Activated CD4-positive, alpha-beta memory T cell treated with anti-CD3 and anti-CD28 coated beads for 36 hours (primary cell): Measurements from ENCODE around the gene GRID1. TPM values are rescaled to one million over a fixed set of nuclear protein-coding genes. Genes with fewer than 3 reads are reported as not detected.

ENCODE experiments used
- CTCF ChIA-PET: fragments of 350-600 bp; sonication (Branson Sonifier 250); formaldehyde crosslinking; loops from one replicate; lab custom pipeline; 2021; ENCODE audit warnings: antibody characterized with exemption, inconsistent platforms; lab: Charles Lee
- POLR2A ChIA-PET: fragments of 350-600 bp; sonication (Branson Sonifier 250); formaldehyde crosslinking; loops from one replicate; lab custom pipeline; 2021; ENCODE audit warnings: antibody characterized with exemption; lab: Charles Lee
- DNase-seq: peaks from one replicate; pipeline ENCODE4 v3.0.0-alpha.2; 2020
- H3K27ac Mint-ChIP-seq: one replicate; pipeline ENCODE4 v1.8.0; 2021; ENCODE audit warnings: mixed read lengths
- H3K27me3 Mint-ChIP-seq: one replicate; pipeline ENCODE4 v1.8.0; 2021; ENCODE audit warnings: mixed read lengths
- H3K36me3 Mint-ChIP-seq: one replicate; pipeline ENCODE4 v1.8.0; 2021; ENCODE audit warnings: mixed read lengths
- H3K4me1 Mint-ChIP-seq: one replicate; pipeline ENCODE4 v1.8.0; 2021; ENCODE audit warnings: low read depth, mixed read lengths
- H3K4me3 Mint-ChIP-seq: one replicate; pipeline ENCODE4 v1.8.0; 2021; ENCODE audit warnings: mild to moderate bottlenecking, mixed read lengths
- H3K9me3 Mint-ChIP-seq: one replicate; pipeline ENCODE4 v1.8.0; 2021; ENCODE audit warnings: mixed read lengths
- intact Hi-C: fragments of 100-400 bp; cut with micrococcal nuclease; formaldehyde crosslinking; loops from one replicate; pipeline ENCODE4 v1.15.1; 2023
- total RNA-seq, 2 experiments: library from RNA; stranded (reverse); gene quantifications; one replicate each; pipeline ENCODE4 v1.2.3, GENCODE V29; 2021

Gene GRID1
- total RNA-seq, 2 experiments from 2014 or later, result not detected

- H3K27me3 Mint-ChIP-seq, result no peaks in the 10 kb centered on the region
- intact Hi-C loops, result no loop called here
- no peaks in the 10 kb centered on the region for H3K4me1 Mint-ChIP-seq
- DNase-seq, result no peak
- no peak overlapping the region for H3K4me3 Mint-ChIP-seq
- no peak overlapping the region for H3K27ac Mint-ChIP-seq
- no peaks in the 10 kb centered on the region for H3K9me3 Mint-ChIP-seq
- ChIA-PET POLR2A (no interaction called here), CTCF (no interaction called here)
- H3K36me3 Mint-ChIP-seq, result no peaks in the 10 kb centered on the region
Observed at GRCh38 chr10:85643845-85644525, 722.6 kb downstream of the GRID1 start.

DNA sequence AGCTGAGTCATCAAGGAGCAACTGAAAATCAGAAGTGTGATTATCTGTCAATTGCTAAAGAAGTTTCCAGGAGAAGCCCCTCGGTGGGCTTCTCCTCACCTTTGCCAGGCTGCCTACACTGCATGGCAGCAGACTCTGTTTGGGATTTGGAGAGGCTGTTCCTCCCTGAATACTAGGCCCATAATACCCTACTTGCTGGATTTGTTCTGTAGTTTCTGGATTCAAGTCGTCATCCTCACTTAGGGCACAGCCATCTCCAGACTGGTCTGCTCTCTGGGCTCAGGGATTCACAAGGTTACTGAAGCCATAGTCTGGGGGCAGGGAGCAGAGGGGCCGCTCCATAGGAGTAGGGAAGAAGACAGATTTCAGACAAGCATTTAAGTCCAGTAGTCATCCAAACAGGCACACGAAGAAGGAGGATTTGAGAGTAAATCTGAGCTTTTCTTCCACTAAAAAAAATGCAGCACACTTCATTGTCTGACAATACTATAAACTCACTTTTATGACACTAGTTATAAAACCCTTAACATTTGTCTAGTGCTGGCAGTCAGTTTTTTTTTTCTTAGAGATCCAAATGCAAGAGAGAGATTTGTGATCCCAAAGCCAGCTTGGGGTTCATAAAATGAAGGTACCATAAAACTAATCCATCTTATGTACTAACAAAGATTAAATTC is 723.3 kb downstream of the GRID1 start:
- POLR2A ChIA-PET, result no interaction called here
- no peak for DNase-seq
- Mint-ChIP-seq H3K9me3 (no peaks in the 10 kb centered on the region), H3K4me3 (no peak overlapping the region), H3K36me3 (no peaks in the 10 kb centered on the region), H3K4me1 (no peaks in the 10 kb centered on the region), H3K27me3 (no peaks in the 10 kb centered on the region), H3K27ac (no peak overlapping the region)
- intact Hi-C loops, result no loop called here
- CTCF ChIA-PET, result no interaction called here

DNA sequence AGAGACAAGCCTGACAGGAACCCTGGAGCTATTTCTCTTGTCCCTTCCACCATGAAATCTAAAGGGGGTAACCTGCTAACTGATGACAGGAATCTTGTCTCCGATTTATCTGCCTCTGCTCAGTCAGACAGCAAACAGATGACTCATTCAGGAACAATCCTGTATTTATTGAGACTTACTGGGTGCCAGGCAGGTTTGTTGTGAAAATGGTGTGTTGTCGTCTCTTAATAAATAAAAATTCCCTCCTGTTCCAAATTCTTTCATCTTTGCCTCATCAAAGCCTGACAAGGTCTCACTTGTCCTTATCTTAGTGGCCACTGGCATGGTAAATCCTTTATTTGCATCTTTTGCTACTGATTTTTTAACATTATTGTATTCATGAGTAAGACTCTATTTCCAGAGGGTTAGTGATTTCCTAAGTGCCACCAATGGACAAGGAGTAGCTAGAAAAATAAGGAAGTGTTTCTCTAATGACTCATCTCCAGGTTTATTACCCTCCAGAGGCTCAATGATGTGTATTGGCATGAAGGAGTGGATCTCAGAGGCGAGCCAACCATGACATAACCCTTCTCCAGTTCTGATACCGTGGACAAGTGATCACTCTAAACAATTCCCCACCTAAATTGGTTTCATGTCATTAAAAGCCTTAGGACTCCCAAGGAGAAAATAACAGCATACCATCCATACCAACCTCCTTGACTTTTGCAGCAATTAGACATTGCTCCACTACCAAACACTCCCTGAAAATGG is 724.0 kb downstream of the GRID1 start:
- CTCF ChIA-PET, result no interaction called here
- Mint-ChIP-seq H3K27me3 (no peaks in the 10 kb centered on the region), H3K4me1 (no peaks in the 10 kb centered on the region), H3K4me3 (no peak overlapping the region), H3K27ac (no peak overlapping the region), H3K36me3 (no peaks in the 10 kb centered on the region), H3K9me3 (no peaks in the 10 kb centered on the region)
- intact Hi-C loops, result no loop called here
- POLR2A ChIA-PET, result no interaction called here
- no peak for DNase-seq

GRCh38 chr10:85642082-85642420 is 724.5 kb downstream of the GRID1 start:
- Mint-ChIP-seq H3K4me1 (no peaks in the 10 kb centered on the region), H3K27me3 (no peaks in the 10 kb centered on the region), H3K36me3 (no peaks in the 10 kb centered on the region), H3K4me3 (no peak overlapping the region), H3K9me3 (no peaks in the 10 kb centered on the region), H3K27ac (no peak overlapping the region)
- ChIA-PET POLR2A (no interaction called here), CTCF (no interaction called here)
- DNase-seq, result no peak
- intact Hi-C loops, result no loop called here

GRCh38 chr10:85641479-85642009 is 725.1 kb downstream of the GRID1 start:
- Mint-ChIP-seq H3K4me1 (no peaks in the 10 kb centered on the region), H3K9me3 (no peaks in the 10 kb centered on the region), H3K27me3 (no peaks in the 10 kb centered on the region), H3K4me3 (no peak overlapping the region), H3K27ac (no peak overlapping the region), H3K36me3 (no peaks in the 10 kb centered on the region)
- POLR2A ChIA-PET, result no interaction called here
- CTCF ChIA-PET, result no interaction called here
- no peak for DNase-seq
- intact Hi-C loops, result no loop called here

- no peak overlapping the region for H3K4me3 Mint-ChIP-seq
- no peaks in the 10 kb centered on the region for H3K27me3 Mint-ChIP-seq
- intact Hi-C loops, result no loop called here
- no peak for DNase-seq
- CTCF ChIA-PET, result no interaction called here
- H3K9me3 Mint-ChIP-seq, result no peaks in the 10 kb centered on the region
- no peaks in the 10 kb centered on the region for H3K36me3 Mint-ChIP-seq
- H3K4me1 Mint-ChIP-seq, result peaks cover 7% of the 10 kb centered on the region
- POLR2A ChIA-PET, result no interaction called here
- H3K27ac Mint-ChIP-seq, result no peak overlapping the region
Observed at GRCh38 chr10:85638797-85639196, 727.8 kb downstream of the GRID1 start.

DNA sequence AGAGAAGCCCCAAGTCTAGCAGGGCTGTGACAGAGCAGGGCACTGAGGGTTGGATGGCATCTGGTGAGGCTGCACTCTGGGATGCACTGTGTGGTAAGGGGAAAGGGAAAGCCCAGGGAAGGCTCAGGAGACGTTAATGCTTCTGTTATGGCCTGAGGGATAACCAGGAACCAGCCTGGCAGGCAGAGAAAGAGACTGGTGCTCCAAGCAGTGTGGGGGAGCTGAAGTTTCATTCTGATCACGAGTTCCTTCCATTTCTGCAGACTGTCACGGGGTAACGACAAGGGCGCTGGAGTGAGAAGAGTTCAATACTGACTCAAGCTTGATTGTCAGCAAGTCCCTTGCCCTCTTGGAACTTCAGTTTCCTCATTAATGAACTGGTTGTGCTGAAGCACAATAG is 730.9 kb downstream of the GRID1 start:
- DNase-seq, result no peak
- Mint-ChIP-seq H3K36me3 (no peaks in the 10 kb centered on the region), H3K4me1 (peaks cover 7% of the 10 kb centered on the region), H3K27me3 (no peaks in the 10 kb centered on the region), H3K4me3 (no peak overlapping the region), H3K9me3 (no peaks in the 10 kb centered on the region), H3K27ac (no peak overlapping the region)
- ChIA-PET CTCF (no interaction called here), POLR2A (no interaction called here)
- intact Hi-C loops, result no loop called here

- no peaks in the 10 kb centered on the region for H3K27me3 Mint-ChIP-seq
- no peaks in the 10 kb centered on the region for H3K9me3 Mint-ChIP-seq
- ChIA-PET POLR2A (no interaction called here), CTCF (no interaction called here)
- no peak for DNase-seq
- intact Hi-C loops, result no loop called here
- H3K4me1 Mint-ChIP-seq, result no peaks in the 10 kb centered on the region
- H3K27ac Mint-ChIP-seq, result no peak overlapping the region
- no peak overlapping the region for H3K4me3 Mint-ChIP-seq
- H3K36me3 Mint-ChIP-seq, result no peaks in the 10 kb centered on the region
Observed at GRCh38 chr10:85624511-85624910, 742.1 kb downstream of the GRID1 start.

GRCh38 chr10:85623758-85624157 is 742.8 kb downstream of the GRID1 start:
- Mint-ChIP-seq H3K27me3 (no peaks in the 10 kb centered on the region), H3K4me1 (no peaks in the 10 kb centered on the region), H3K4me3 (no peak overlapping the region), H3K9me3 (no peaks in the 10 kb centered on the region), H3K27ac (no peak overlapping the region), H3K36me3 (no peaks in the 10 kb centered on the region)
- no peak for DNase-seq
- ChIA-PET POLR2A (no interaction called here), CTCF (no interaction called here)
- intact Hi-C loops, result no loop called here

DNA sequence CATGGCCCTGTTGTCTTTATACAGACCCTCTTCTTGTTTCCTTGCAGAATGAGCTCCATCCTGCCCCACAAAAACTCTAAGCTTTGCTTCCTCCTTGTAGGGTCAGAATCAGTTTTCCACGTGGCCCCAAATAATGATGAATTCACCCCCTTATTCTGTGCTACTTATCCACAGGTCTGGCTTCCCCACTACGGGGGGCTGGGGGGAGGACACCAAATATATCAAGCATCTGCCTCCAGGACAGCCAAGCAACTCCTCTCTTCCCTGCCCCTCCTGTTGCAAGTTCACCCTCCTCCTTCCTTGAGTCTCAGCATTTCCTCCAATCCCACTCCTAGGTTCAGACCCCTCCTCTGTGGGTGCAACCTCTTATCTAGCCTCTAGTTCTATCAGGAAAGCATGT is 743.3 kb downstream of the GRID1 start:
- POLR2A ChIA-PET, result no interaction called here
- Mint-ChIP-seq H3K9me3 (no peaks in the 10 kb centered on the region), H3K36me3 (no peaks in the 10 kb centered on the region), H3K27ac (no peak overlapping the region), H3K27me3 (no peaks in the 10 kb centered on the region), H3K4me3 (no peak overlapping the region), H3K4me1 (no peaks in the 10 kb centered on the region)
- DNase-seq, result no peak
- CTCF ChIA-PET, result interaction anchor here (1.1 to 1.4 kb wide), 2 partner anchors 10 to 11 kb away, joined by 3 read pairs; no protein-coding TSS in a partner anchor
- intact Hi-C loops, result no loop called here

DNA sequence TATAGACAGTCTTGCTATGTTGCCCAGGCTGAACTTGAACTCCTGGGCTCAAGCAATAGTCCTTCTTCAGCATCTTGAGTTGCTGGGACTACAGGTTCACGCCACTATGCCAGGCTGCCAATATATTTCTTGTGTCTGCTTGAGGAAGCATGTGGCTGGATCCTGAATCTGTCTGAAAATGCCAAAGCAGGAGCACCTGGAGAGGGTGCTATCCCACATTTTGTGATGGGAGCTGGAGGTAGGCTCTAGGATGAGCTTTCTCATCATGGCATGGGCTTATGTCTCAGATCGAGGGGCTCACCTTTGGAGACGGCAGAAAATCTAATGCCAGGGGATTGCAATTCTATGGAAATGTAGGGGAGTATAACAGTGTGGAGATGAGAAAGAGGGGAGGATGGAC is 744.2 kb downstream of the GRID1 start:
- no peak overlapping the region for H3K4me3 Mint-ChIP-seq
- intact Hi-C loops, result no loop called here
- H3K27me3 Mint-ChIP-seq, result no peaks in the 10 kb centered on the region
- CTCF ChIA-PET, result interaction anchor here (1.1 to 1.4 kb wide), 2 partner anchors 9 to 10 kb away, joined by 3 read pairs; no protein-coding TSS in a partner anchor
- no peak overlapping the region for H3K27ac Mint-ChIP-seq
- no peaks in the 10 kb centered on the region for H3K4me1 Mint-ChIP-seq
- H3K9me3 Mint-ChIP-seq, result no peaks in the 10 kb centered on the region
- DNase-seq, result no peak
- no peaks in the 10 kb centered on the region for H3K36me3 Mint-ChIP-seq
- POLR2A ChIA-PET, result no interaction called here

GRCh38 chr10:85621562-85621961 is 745.0 kb downstream of the GRID1 start:
- Mint-ChIP-seq H3K4me3 (no peak overlapping the region), H3K4me1 (no peaks in the 10 kb centered on the region), H3K27me3 (no peaks in the 10 kb centered on the region), H3K9me3 (no peaks in the 10 kb centered on the region), H3K36me3 (no peaks in the 10 kb centered on the region), H3K27ac (no peak overlapping the region)
- CTCF ChIA-PET, result no interaction called here
- intact Hi-C loops, result no loop called here
- POLR2A ChIA-PET, result no interaction called here
- DNase-seq, result no peak
